ENCODE results near the gene SLC41A3. TPM values are rescaled to one million over a fixed set of nuclear protein-coding genes. Genes with fewer than 3 reads are reported as not detected.

The SLC41A3 gene
- total and polyA plus RNA-seq, 2 of the 8 experiments (the other 6 are each of a cell fraction or from before 2014, with no cell fraction given): 30.2 to 56.4 TPM

GRCh38 chr3:126022741-126023359, 61.1 kb downstream of the SLC41A3 start (continued):
- TF ChIP-seq PHF8 (conservative IDR thresholded peaks at IDR 0.05; ENCODE audit: low read depth, low read length) (no peak), RXRA (IDR thresholded peaks at IDR 0.05; ENCODE audit: insufficient read depth, low read depth, low read length) (no peak), SP4 (IDR thresholded peaks at IDR 0.05; ENCODE audit: low read length) (no peak), SIN3A (conservative IDR thresholded peaks at IDR 0.05 in 1 of 2, IDR thresholded peaks at IDR 0.05 in 1 of 2; ENCODE audit: low read depth in 1 of 2, low read length in 2 of 2) (no peak), POLR2A (IDR thresholded peaks at IDR 0.05; ENCODE audit: control extremely low read depth in 1 of 2, low read depth in 2 of 2, low read length in 2 of 2) (no peak), BRCA1 (IDR thresholded peaks at IDR 0.05; ENCODE audit: low read depth, low read length) (no peak), KDM4A (IDR thresholded peaks at IDR 0.05; ENCODE audit: low read depth, low read length, severe bottlenecking) (no peak), CHD7 (IDR thresholded peaks at IDR 0.05; ENCODE audit: insufficient replicate concordance, low read length) (no peak)
